Medulla oblongata (tissue), 1 donor: ENCODE data around the gene SLITRK6.
A peak's percentile ranks its signal among the peaks of the same experiment; 100 is the strongest.
"Not testable (repeated sequence)": the region's sequence is repeated elsewhere in the genome, so short reads cannot be mapped to it uniquely, and the experiment has no call there.

Experiments used
- DNase-seq: peaks from one replicate; pipeline ENCODE4 v3.0.0-alpha.2; 2015; ENCODE audit errors: extremely low spot score

The SLITRK6 gene

DNA sequence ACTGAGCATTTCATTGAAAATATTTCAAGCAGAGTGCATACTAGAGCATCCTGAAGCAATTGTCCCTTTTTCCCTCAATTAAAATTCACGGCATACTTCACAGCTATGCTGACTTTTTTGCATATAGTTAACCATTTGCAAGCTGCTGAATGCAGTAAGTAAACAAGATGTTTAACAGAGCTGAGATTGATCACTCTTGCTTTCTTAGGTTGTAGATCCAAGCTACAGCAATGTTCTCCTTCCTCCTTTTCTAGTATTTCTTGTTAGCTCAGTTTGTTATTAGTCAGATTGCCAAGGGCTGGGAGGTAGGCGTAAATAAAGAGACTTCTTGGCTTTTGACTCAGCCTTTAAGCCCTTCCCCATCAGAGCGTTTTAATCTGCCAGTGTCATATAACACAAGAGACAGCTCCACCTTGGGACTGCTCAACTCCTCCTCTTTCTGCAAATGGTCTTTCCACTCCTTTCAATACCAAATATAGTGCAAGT is at the start of gene SLITRK6:
SLITRK6 (minus strand) TSS at position 323 of the 486 bp plus-strand sequence. CDS start 2,911 bp downstream, outside the sequence.
- DNase-seq, result peak; percentile 9

- DNase-seq, result no peak
Measured at GRCh38 chr13:85847012-85847411, 47.8 kb upstream of the SLITRK6 start.

GRCh38 chr13:85841427-85841826 is 42.2 kb upstream of the SLITRK6 start:
- DNase-seq, result no peak

- DNase-seq, result no peak
Measured at GRCh38 chr13:85833921-85834320, 34.7 kb upstream of the SLITRK6 start.

DNA sequence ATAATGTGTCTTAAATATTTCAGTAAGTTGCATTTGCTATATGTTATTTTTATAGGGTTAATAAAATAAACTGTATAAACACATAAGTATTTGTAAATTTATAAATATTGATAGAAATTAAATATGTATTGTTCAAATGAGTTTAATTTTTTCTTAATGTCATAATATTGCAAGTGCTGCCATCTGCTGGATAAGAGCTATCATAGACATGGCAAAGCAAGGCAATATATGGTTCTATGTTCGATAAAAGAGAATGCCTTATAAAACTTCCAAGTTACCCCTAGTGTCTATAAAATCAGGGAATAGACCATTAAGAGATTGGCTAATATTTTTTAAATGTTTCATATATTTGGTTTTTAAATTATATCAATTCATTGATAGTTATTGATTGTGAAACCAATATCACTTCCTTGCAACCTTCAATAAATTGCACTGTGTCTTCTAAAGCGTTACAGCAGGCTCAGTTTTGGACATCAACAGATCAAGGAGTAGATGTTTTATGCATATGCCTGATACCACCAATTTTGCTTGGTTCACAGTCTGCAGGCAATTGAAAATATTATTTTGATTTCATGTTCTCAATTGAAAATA is 29.0 kb upstream of the SLITRK6 start:
- DNase-seq, result peak; percentile 38

- DNase-seq, result no peak
Measured at GRCh38 chr13:85825454-85825853, 26.2 kb upstream of the SLITRK6 start.

DNA sequence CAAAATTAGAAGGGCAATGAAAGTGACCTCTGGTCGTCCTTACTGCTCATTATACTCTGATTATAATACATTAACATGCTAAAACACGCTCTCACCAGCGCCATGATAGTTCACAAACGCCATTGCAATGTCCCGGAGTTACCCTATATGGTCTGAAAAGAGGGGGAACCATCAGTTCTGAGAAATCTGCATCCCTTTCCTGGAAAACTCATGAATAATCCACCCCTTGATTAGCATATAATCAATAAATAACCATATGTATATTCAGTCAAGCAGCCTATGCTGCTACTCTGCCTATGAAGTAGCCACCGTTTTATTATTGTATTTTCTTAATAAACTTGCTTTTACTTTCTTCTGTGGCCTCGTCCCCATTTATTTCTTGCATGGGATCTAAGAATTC is 24.6 kb upstream of the SLITRK6 start:
- DNase-seq, result no peak

DNA sequence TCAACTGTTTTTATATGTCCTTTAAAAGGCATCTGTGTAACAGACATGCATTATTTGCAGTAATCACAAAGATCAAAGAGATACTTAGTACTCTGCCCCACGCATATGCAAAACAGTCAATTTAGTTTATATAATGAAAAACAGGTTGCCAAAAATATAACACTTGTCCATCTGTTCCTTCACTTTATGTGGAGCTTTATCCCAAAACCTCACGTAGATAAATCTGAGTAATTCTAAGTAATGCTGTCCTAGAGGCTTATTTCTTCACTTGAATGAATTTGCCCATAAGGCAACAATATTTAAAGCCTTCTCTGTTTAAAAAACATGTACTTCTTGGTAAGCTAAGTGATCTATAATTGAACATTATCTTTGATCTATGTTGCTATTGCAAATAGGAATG is 20.3 kb upstream of the SLITRK6 start:
- DNase-seq, result no peak

DNA sequence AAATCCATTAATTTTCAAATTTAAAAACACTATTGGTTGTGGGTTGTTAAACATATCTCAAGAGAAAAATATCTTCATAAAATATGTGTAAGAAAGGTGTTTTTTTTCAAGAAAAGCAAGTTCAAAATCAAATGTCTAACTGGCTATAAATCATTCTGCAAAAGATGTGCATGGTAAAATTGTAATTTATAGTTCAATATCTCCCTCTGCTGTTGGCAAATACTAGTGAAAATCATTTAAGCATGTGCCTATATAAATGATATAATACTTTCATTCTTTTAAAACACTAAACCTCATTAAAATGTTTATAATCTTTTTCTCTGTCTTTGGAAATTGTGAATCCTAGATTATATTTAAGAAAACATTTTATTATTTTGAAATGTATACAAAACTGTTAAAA is 17.2 kb upstream of the SLITRK6 start:
- no peak for DNase-seq

DNA sequence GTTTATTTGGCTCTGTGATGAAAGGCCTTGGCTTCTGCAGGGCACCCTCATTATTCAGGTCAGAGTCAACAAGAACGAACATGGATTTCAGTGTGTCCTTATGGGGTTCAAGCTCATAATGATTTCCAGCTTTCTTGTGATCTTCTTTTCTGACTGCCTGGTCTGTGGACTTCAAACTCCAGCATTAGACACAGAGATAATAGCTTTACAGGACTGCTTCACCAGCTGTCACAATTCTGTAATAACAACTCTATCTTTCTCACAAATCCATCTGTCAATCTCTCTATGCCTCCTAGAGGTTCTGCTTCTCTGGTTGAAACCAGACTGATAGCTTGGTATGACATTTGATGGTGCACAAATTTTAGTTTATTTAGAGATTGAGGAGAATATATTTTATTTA is 13.1 kb upstream of the SLITRK6 start:
- no peak for DNase-seq

- DNase-seq, result no peak
Measured at GRCh38 chr13:85808811-85809210, 9.6 kb upstream of the SLITRK6 start.

DNA sequence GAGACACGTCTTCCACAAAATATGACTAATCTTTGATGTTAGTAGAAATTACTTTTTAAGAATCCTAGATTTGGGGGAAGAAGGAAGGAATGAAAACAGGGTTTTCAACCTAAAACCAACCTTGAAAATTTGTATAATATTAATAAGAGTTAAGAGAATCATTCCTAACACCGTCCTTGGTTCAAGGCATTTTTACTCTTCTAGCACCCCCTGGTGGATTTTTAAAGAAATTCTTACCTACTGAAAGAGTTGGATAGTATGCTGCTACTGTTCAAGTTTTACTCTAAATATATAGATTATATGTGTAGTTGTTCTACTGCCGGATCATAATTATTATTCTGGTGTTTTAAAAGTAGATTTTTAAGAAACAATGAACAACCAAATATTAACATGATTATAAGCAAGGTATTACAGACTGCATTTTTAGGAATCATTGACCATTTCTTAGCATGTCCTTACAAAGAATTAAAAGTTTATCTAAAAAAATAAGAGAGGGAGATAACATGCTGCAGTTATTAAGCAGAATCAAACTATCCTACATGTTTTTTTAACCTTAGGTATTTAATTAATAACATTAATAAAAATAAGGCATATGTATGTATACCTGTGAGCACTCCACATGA is 7.4 kb upstream of the SLITRK6 start:
- peak; percentile 73 for DNase-seq

DNA sequence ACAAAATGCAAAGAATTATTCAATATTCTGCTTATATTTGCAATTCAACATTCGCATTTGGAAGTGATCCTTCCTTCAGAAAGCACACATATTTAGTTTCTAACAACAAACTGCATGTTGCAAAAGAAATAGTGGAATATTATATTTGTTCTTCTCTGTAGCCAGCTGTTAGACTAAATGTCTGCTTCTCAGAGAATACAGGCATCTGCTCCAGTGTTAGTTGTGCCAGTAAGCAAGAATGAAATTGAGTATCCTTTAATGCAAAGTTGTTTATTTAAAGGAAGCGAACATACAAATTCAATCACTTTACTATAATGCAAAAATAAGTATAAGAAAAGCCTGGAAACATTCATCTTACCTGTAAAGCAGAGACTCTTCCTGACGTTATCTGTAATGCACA is 663 bp downstream of the SLITRK6 start:
- no peak for DNase-seq

DNA sequence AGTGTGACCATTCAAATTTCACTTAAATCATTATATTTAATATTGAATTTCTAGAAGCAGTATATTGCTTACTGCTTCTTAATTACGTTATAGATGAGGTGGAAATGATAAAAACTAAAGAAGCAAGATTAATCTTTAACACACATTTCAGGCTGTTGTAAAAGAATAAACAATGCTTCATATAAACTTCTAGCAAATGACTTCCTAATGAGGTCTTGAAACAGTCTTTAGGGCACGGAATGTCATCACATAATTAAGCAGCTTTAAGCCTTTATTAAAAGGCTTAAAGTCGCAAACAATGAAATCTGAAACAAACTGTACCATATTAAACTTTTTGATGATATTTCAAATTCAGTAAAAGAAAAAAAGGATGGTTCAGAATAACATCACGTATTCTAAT is 1.9 kb downstream of the SLITRK6 start:
- no peak for DNase-seq

GRCh38 chr13:85785205-85785604 is 14.0 kb downstream of the SLITRK6 start:
- no peak for DNase-seq

GRCh38 chr13:85772367-85772766 is 26.9 kb downstream of the SLITRK6 start:
- DNase-seq, result no peak

DNA sequence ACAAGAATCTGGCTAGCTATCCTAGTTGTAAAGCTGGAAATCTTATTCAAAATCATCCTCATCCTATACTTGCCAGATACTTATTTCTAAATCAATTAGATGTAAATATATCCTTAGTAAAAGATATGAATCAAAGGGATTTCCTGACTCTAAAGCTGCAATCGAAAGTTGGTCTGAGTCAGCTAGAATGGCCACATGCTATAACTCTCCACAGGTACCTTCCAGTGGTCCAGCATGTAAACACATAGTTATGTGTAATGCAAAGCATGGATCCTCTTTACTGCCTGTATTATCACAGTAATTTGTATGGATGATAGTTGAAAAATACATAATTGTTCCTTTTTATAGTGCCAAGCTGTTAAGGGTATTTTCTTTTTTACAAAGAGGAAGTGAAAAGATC is 27.4 kb downstream of the SLITRK6 start:
- no peak for DNase-seq

DNA sequence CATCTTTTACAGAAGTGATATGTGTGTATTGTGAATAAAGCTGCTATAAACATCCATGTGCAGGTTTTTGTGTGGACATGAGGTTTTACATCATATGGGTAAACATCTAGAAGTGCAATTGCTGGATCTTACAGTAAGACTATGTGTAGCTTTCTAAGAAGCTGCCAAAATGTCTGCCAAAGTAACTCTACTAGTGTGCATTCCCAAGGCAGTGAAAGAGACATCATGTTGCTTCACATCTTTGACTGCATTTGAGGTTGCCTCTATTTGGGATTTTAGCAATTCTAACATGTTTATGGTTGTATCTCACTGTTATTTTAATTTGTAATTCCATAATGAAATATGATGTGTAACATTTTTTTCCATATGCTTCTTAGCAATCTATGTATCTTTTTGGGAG is 30.3 kb downstream of the SLITRK6 start:
- DNase-seq, result no peak

DNA sequence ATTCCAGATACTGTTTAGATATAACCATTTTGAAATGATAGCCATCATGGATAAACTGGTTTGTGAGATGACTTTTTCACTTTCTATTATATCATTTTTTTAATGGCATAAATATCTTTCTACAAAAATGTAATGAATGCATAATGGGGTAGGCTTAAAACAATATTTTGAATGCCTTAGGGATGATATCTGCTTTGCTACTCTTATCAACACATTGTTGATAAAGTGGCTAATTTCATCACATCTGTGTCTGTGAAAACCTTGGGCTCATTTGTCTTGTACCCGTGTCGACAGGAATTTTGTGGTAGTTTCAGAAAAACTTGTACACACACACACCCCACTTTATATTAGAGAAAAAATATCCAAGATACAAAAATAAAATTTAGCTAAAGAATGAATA is 44.1 kb downstream of the SLITRK6 start:
- no peak for DNase-seq

GRCh38 chr13:85743201-85743770 is 55.9 kb downstream of the SLITRK6 start:
- not testable (repeated sequence) for DNase-seq
